Neuronal stem cell (in vitro differentiated cells): ENCODE data around the gene MRPL12.

Source experiments
- DNase-seq: peaks from one replicate; pipeline ENCODE4 v3.0.0-alpha.2; 2013; ENCODE audit warnings: low spot score
- H2AFZ ChIP-seq: one replicate; pipeline ENCODE4 v1.6.1; 2013; ENCODE audit warnings: mild to moderate bottlenecking, low read length, inconsistent platforms
- H2AK5ac ChIP-seq: 2 replicates; pipeline ENCODE4 v1.6.1; 2013; ENCODE audit warnings: low read depth, mild to moderate bottlenecking, inconsistent platforms, low read length, moderate library complexity, mixed read lengths
- H2BK120ac ChIP-seq: 2 replicates; pipeline ENCODE4 v1.6.1; 2013; ENCODE audit warnings: low read depth, mild to moderate bottlenecking, inconsistent platforms, low read length, moderate library complexity, mixed read lengths
- H2BK12ac ChIP-seq: one replicate; pipeline ENCODE4 v1.6.1; 2013; ENCODE audit warnings: low read length, inconsistent platforms
- H2BK15ac ChIP-seq: 2 replicates; pipeline ENCODE4 v1.6.1; 2013; ENCODE audit warnings: mild to moderate bottlenecking, low read length, inconsistent platforms, mixed read lengths
- H2BK5ac ChIP-seq: one replicate; pipeline ENCODE4 v1.6.1; 2013; ENCODE audit warnings: inconsistent platforms, mild to moderate bottlenecking, low read length, moderate library complexity
- H3K14ac ChIP-seq: one replicate; pipeline ENCODE4 v1.6.1; 2013; ENCODE audit warnings: low read length, inconsistent platforms
- H3K18ac ChIP-seq: 2 replicates; pipeline ENCODE4 v1.6.1; 2013; ENCODE audit warnings: low read length, inconsistent platforms
- H3K23ac ChIP-seq: 2 replicates; pipeline ENCODE4 v1.6.1; 2013; ENCODE audit warnings: low read depth, mild to moderate bottlenecking, mixed read lengths, low read length, inconsistent platforms; ENCODE audit not compliant: poor library complexity
- H3K27ac ChIP-seq: replicated peaks from 3 replicates; pipeline ENCODE4 v1.5.1; 2013; ENCODE audit warnings: low read length, inconsistent platforms
- H3K27me3 ChIP-seq, 3 experiments: 2 replicates each; pipeline ENCODE4 v1.6.1; 2013; ENCODE audit warnings: low read length in 3 of 3, mild to moderate bottlenecking in 2 of 3, inconsistent platforms in 1 of 3, low read depth in 1 of 3, mixed read lengths in 1 of 3, moderate library complexity in 1 of 3; ENCODE audit not compliant: control insufficient read depth in 3 of 3, insufficient read depth in 3 of 3
- H3K36me3 ChIP-seq, 2 donors: replicated peaks in 1 of 2; 2 replicates each; pipeline ENCODE4 v1.6.1; 2013; ENCODE audit warnings: low read length in 2 of 2; ENCODE audit not compliant: control insufficient read depth in 2 of 2, insufficient read depth in 2 of 2
- H3K4ac ChIP-seq: 2 replicates; pipeline ENCODE4 v1.6.1; 2013; ENCODE audit warnings: inconsistent platforms, mild to moderate bottlenecking, low read length, moderate library complexity
- H3K4me1 ChIP-seq, 2 donors: 1 replicate in 1 of 2; 2 replicates in 1 of 2; pipeline ENCODE4 v1.6.1; 2013; ENCODE audit warnings: low read length in 2 of 2, low read depth in 1 of 2; ENCODE audit not compliant: control insufficient read depth in 2 of 2, insufficient read depth in 1 of 2
- H3K4me2 ChIP-seq: one replicate; pipeline ENCODE4 v1.6.1; 2013; ENCODE audit warnings: mild to moderate bottlenecking, low read length, inconsistent platforms; ENCODE audit not compliant: insufficient read depth, poor library complexity, severe bottlenecking
- H3K4me3 ChIP-seq, 2 donors: 2 replicates each; pipeline ENCODE4 v1.5.1; 2013; ENCODE audit warnings: low read length in 2 of 2, mild to moderate bottlenecking in 2 of 2, inconsistent platforms in 1 of 2, moderate library complexity in 1 of 2
- H3K79me1 ChIP-seq: one replicate; pipeline ENCODE4 v1.6.1; 2013; ENCODE audit warnings: low read depth, mild to moderate bottlenecking, inconsistent platforms, low read length, moderate library complexity
- H3K9ac ChIP-seq: one replicate; pipeline ENCODE4 v1.6.1; 2013; ENCODE audit warnings: mild to moderate bottlenecking, low read depth, low read length, inconsistent platforms; ENCODE audit not compliant: poor library complexity
- H3K9me3 ChIP-seq, 2 donors: replicated peaks in 1 of 2; 2 replicates each; pipeline versions ENCODE3 to v1.6.1; 2013; ENCODE audit warnings: low read length in 2 of 2, mild to moderate bottlenecking in 2 of 2, inconsistent platforms in 1 of 2, low read depth in 1 of 2, mixed read lengths in 1 of 2, moderate library complexity in 1 of 2; ENCODE audit not compliant: control insufficient read depth in 2 of 2, insufficient read depth in 1 of 2
- H4K8ac ChIP-seq: one replicate; pipeline ENCODE4 v1.6.1; 2013; ENCODE audit warnings: low read depth, mild to moderate bottlenecking, inconsistent platforms, low read length, moderate library complexity
- H4K91ac ChIP-seq: one replicate; pipeline ENCODE4 v1.6.1; 2013; ENCODE audit warnings: low read length, low read depth, mild to moderate bottlenecking, inconsistent platforms; ENCODE audit not compliant: poor library complexity
- WGBS, 2 donors: extraction: QIAGEN DNeasy Blood & Tissue Kit; methylation state at CpG; one replicate each; pipeline ENCODE4 v1.1.7; 2013; ENCODE audit warnings: missing lambda C conversion rate in 2 of 2, mixed read lengths in 1 of 2; ENCODE audit not compliant: insufficient read length in 2 of 2, insufficient replicate concordance in 1 of 2; ENCODE audit errors: extremely low coverage in 2 of 2; 5-methylcytosine and 5-hydroxymethylcytosine counted together

The MRPL12 gene

DNA sequence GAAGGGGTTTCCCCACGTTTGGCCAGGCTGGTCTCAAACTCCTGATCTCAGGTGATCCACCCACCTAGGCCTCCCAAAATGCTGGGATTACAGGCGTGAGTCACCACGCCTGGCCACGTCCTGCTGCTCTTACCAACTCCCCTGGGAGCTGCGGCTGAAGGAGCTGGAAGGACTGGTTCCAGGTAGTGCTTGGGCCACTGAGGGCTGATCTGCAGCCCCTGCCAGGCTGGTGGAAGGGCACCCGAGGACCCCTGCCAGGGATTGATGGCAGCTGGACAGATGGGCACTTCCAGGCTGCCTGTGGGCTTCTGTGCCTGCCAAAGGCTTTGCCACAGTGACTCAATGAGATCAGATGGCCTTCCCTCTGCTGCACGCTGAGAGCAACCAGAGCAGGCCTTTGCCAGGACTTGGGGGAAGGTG, 39.1 kb upstream of the MRPL12 start:
- Histone ChIP-seq H4K8ac (no peak overlapping the region), H3K4me3 (peak overlapping the region in 1 of 2 donors; percentile 65), H4K91ac (no peak overlapping the region), H2AK5ac (no peak overlapping the region), H2BK5ac (no peak overlapping the region), H3K27ac (no peak overlapping the region), H3K23ac (no peak overlapping the region), H3K4ac (no peak overlapping the region), H3K9me3 (peaks cover 0 to 2% of the 10 kb centered on the region in 2 donors), H3K9ac (no peak overlapping the region), H3K18ac (no peak overlapping the region), H2AFZ (no peak overlapping the region), H2BK120ac (no peak overlapping the region), H2BK15ac (no peak overlapping the region), H3K36me3 (peaks cover 17 to 27% of the 10 kb centered on the region in 2 donors), H2BK12ac (no peak overlapping the region), H3K4me1 (peaks cover 10 to 12% of the 10 kb centered on the region in 2 donors), H3K14ac (no peak overlapping the region), H3K27me3 (no peaks in the 10 kb centered on the region), H3K79me1 (peaks cover 20% of the 10 kb centered on the region), H3K4me2 (no peak overlapping the region)
- no peak for DNase-seq
- WGBS, 2 donors = no CpG with 5 or more reads among the region's 7 CpGs

GRCh38 chr17:81665205-81666091, 37.7 kb upstream of the MRPL12 start:
- no peaks in the 10 kb centered on the region for H3K27me3 ChIP-seq
- no CpG with 5 or more reads among the region's 30 CpGs for WGBS, 2 donors
- no peak overlapping the region for H3K27ac ChIP-seq
- H2BK15ac ChIP-seq = no peak overlapping the region
- peak overlapping the region; percentile 25 for H3K14ac ChIP-seq
- H3K4ac ChIP-seq = no peak overlapping the region
- peak overlapping the region; percentile 99 for H3K18ac ChIP-seq
- H2BK120ac ChIP-seq = no peak overlapping the region
- H3K79me1 ChIP-seq = peaks cover 21% of the 10 kb centered on the region
- H2BK12ac ChIP-seq = no peak overlapping the region
- H3K23ac ChIP-seq = peak overlapping the region; percentile 100
- H3K4me2 ChIP-seq = peak overlapping the region; percentile 78
- peak overlapping the region; percentile 100 for H3K9ac ChIP-seq
- H3K36me3 ChIP-seq = peaks cover 28 to 40% of the 10 kb centered on the region in 2 donors
- H3K4me3 ChIP-seq = peak overlapping the region; percentile 85 to 99
- no peak overlapping the region for H4K91ac ChIP-seq
- peaks cover 0 to 2% of the 10 kb centered on the region in 2 donors for H3K9me3 ChIP-seq
- H4K8ac ChIP-seq = no peak overlapping the region
- H2BK5ac ChIP-seq = no peak overlapping the region
- H2AK5ac ChIP-seq = peak overlapping the region; percentile 85
- peak overlapping the region; percentile 93 for H2AFZ ChIP-seq
- H3K4me1 ChIP-seq = peaks cover 10 to 12% of the 10 kb centered on the region in 2 donors
- DNase-seq = no peak

- Histone ChIP-seq H2BK5ac (no peak overlapping the region), H3K4me3 (peak overlapping the region; percentile 85 to 99), H3K4me2 (peak overlapping the region; percentile 78), H3K27me3 (no peaks in the 10 kb centered on the region), H3K27ac (peak overlapping the region; percentile 56), H2BK120ac (no peak overlapping the region), H4K91ac (no peak overlapping the region), H2AFZ (peak overlapping the region; percentile 93), H3K79me1 (peaks cover 21% of the 10 kb centered on the region), H2BK12ac (no peak overlapping the region), H3K9me3 (peaks cover 0 to 2% of the 10 kb centered on the region in 2 donors), H2BK15ac (no peak overlapping the region), H3K18ac (peak overlapping the region; percentile 99), H3K23ac (peak overlapping the region; percentile 100), H3K9ac (peak overlapping the region; percentile 100), H4K8ac (no peak overlapping the region), H3K14ac (peak overlapping the region; percentile 25), H2AK5ac (peak overlapping the region; percentile 85), H3K4ac (no peak overlapping the region), H3K36me3 (peaks cover 31 to 46% of the 10 kb centered on the region in 2 donors), H3K4me1 (peaks cover 10 to 12% of the 10 kb centered on the region in 2 donors)
- no peak for DNase-seq
- WGBS, 2 donors = no CpG with 5 or more reads among the region's 16 CpGs
These were observed 37.1 kb upstream of the MRPL12 start for GRCh38 chr17:81666092-81666341.
